ENCODE data around the gene PDGFA. TPM values are rescaled to one million over a fixed set of nuclear protein-coding genes. Genes with fewer than 3 reads are reported as not detected.

The PDGFA gene
- total RNA-seq, 5 donors from 2014 or later (not counting 1 experiment from before 2014, with no cell fraction given), result 0.58 to 0.85 (median 0.74) TPM; not detected in 1

- CTCF ChIA-PET, result no interaction called here
- Histone ChIP-seq H3K4me1 (ENCODE audit: control insufficient read depth in 1 of 2, extremely low read depth in 1 of 2, insufficient read depth in 2 of 2, low read length in 2 of 2) (no peaks in the 10 kb centered on the region), H3K27ac (ENCODE audit: low read length) (no peak overlapping the region), H3K27me3 (replicated peaks in 1 of 2; ENCODE audit: control insufficient read depth in 2 of 2, extremely low read depth in 1 of 2, insufficient read depth in 2 of 2, low read length in 1 of 2) (peaks cover 0 to 4% of the 10 kb centered on the region in 2 experiments), H3K9me3 (no peaks in the 10 kb centered on the region), H3K4me3 (ENCODE audit: control insufficient read depth in 1 of 2, extremely low read depth in 1 of 2, low read length in 1 of 2) (no peak overlapping the region), H3K36me3 (ENCODE audit: control insufficient read depth in 2 of 2, extremely low read depth in 1 of 2, insufficient read depth in 1 of 2, low read length in 1 of 2) (peaks cover 0 to 9% of the 10 kb centered on the region in 2 donors)
- H3K27me3 Mint-ChIP-seq, result peaks cover 0 to 1% of the 10 kb centered on the region in 2 donors
- ATAC-seq (replicated peaks in 1 of 4) (no peak), DNase-seq (no peak)
- POLR2A ChIA-PET, result no interaction called here
- H3K9me3 Mint-ChIP-seq, result no peaks in the 10 kb centered on the region
- 91% methylated on average over 14 of the region's 16 CpGs for WGBS (ENCODE audit: insufficient coverage)
- H3K4me3 Mint-ChIP-seq, result no peak overlapping the region
- H3K36me3 Mint-ChIP-seq, result no peaks in the 10 kb centered on the region
- H3K4me1 Mint-ChIP-seq, result no peaks in the 10 kb centered on the region
- no peak overlapping the region for H3K27ac Mint-ChIP-seq
These were observed 14.5 kb downstream of the PDGFA start for GRCh38 chr7:505171-505570.

GRCh38 chr7:504221-505111, 15.2 kb downstream of the PDGFA start:
- H3K4me3 Mint-ChIP-seq, result no peak overlapping the region
- DNase-seq (no peak), ATAC-seq (replicated peaks in 1 of 4) (no peak)
- no peaks in the 10 kb centered on the region for H3K36me3 Mint-ChIP-seq
- 88% methylated on average over 30 of the region's 34 CpGs for WGBS (ENCODE audit: insufficient coverage)
- Histone ChIP-seq H3K36me3 (ENCODE audit: control insufficient read depth in 2 of 2, extremely low read depth in 1 of 2, insufficient read depth in 1 of 2, low read length in 1 of 2) (peaks cover 0 to 9% of the 10 kb centered on the region in 2 donors), H3K27ac (ENCODE audit: low read length) (no peak overlapping the region), H3K4me3 (ENCODE audit: control insufficient read depth in 1 of 2, extremely low read depth in 1 of 2, low read length in 1 of 2) (no peak overlapping the region), H3K9me3 (no peaks in the 10 kb centered on the region), H3K4me1 (ENCODE audit: control insufficient read depth in 1 of 2, extremely low read depth in 1 of 2, insufficient read depth in 2 of 2, low read length in 2 of 2) (no peaks in the 10 kb centered on the region), H3K27me3 (replicated peaks in 1 of 2; ENCODE audit: control insufficient read depth in 2 of 2, extremely low read depth in 1 of 2, insufficient read depth in 2 of 2, low read length in 1 of 2) (peaks cover 0 to 4% of the 10 kb centered on the region in 2 experiments)
- H3K27me3 Mint-ChIP-seq, result peaks cover 0 to 1% of the 10 kb centered on the region in 2 donors
- no peak overlapping the region for H3K27ac Mint-ChIP-seq
- H3K9me3 Mint-ChIP-seq, result no peaks in the 10 kb centered on the region
- no peaks in the 10 kb centered on the region for H3K4me1 Mint-ChIP-seq
- CTCF ChIA-PET, result no interaction called here
- POLR2A ChIA-PET, result no interaction called here

GRCh38 chr7:503575-504111, 16.0 kb downstream of the PDGFA start:
- ChIA-PET POLR2A (no interaction called here), CTCF (no interaction called here)

GRCh38 chr7:502296-502695, 17.4 kb downstream of the PDGFA start:
- H3K27me3 ChIP-seq (replicated peaks in 1 of 2; ENCODE audit: control insufficient read depth in 2 of 2, extremely low read depth in 1 of 2, insufficient read depth in 2 of 2, low read length in 1 of 2), result peaks cover 0 to 5% of the 10 kb centered on the region in 2 experiments
- CTCF ChIA-PET, result no interaction called here
- Mint-ChIP-seq H3K4me1 (peaks cover 4 to 7% (median 7%) of the 10 kb centered on the region in 3 donors), H3K36me3 (no peaks in the 10 kb centered on the region), H3K27me3 (peaks cover 0 to 1% of the 10 kb centered on the region in 2 donors), H3K4me3 (no peak overlapping the region), H3K27ac (no peak overlapping the region), H3K9me3 (no peaks in the 10 kb centered on the region)
- DNase-seq (no peak), ATAC-seq (replicated peaks in 1 of 4) (no peak)
- POLR2A ChIA-PET, result no interaction called here
- H3K27ac ChIP-seq (ENCODE audit: low read length), result no peak overlapping the region
- WGBS (ENCODE audit: insufficient coverage), result 90% methylated on average over 11 of the region's 13 CpGs
- H3K9me3 ChIP-seq, result no peaks in the 10 kb centered on the region
- H3K36me3 ChIP-seq (ENCODE audit: control insufficient read depth in 2 of 2, extremely low read depth in 1 of 2, insufficient read depth in 1 of 2, low read length in 1 of 2), result peaks cover 0 to 7% of the 10 kb centered on the region in 2 donors
- H3K4me3 ChIP-seq (ENCODE audit: control insufficient read depth in 1 of 2, extremely low read depth in 1 of 2, low read length in 1 of 2), result no peak overlapping the region
- peaks cover 0 to 3% of the 10 kb centered on the region in 2 experiments for H3K4me1 ChIP-seq (ENCODE audit: control insufficient read depth in 1 of 2, extremely low read depth in 1 of 2, insufficient read depth in 2 of 2, low read length in 2 of 2)

More at GRCh38 chr7:503575-504111, 16.0 kb downstream of the PDGFA start:
- Histone ChIP-seq H3K9me3 (no peaks in the 10 kb centered on the region), H3K4me3 (ENCODE audit: control insufficient read depth in 1 of 2, extremely low read depth in 1 of 2, low read length in 1 of 2) (no peak overlapping the region), H3K36me3 (ENCODE audit: control insufficient read depth in 2 of 2, extremely low read depth in 1 of 2, insufficient read depth in 1 of 2, low read length in 1 of 2) (peaks cover 0 to 7% of the 10 kb centered on the region in 2 donors), H3K4me1 (ENCODE audit: control insufficient read depth in 1 of 2, extremely low read depth in 1 of 2, insufficient read depth in 2 of 2, low read length in 2 of 2) (no peaks in the 10 kb centered on the region), H3K27me3 (replicated peaks in 1 of 2; ENCODE audit: control insufficient read depth in 2 of 2, extremely low read depth in 1 of 2, insufficient read depth in 2 of 2, low read length in 1 of 2) (peaks cover 0 to 7% of the 10 kb centered on the region in 2 experiments), H3K27ac (ENCODE audit: low read length) (no peak overlapping the region)
- no peak for ATAC-seq (replicated peaks in 1 of 4)
- peaks cover 0 to 1% of the 10 kb centered on the region in 2 donors for H3K27me3 Mint-ChIP-seq
- no peaks in the 10 kb centered on the region for H3K9me3 Mint-ChIP-seq
- 85% methylated on average over 17 of the region's 20 CpGs for WGBS (ENCODE audit: insufficient coverage)
- H3K36me3 Mint-ChIP-seq, result no peaks in the 10 kb centered on the region
- no peak for DNase-seq
- no peak overlapping the region for H3K27ac Mint-ChIP-seq
- no peaks in the 10 kb centered on the region for H3K4me1 Mint-ChIP-seq
- H3K4me3 Mint-ChIP-seq, result no peak overlapping the region

DNA sequence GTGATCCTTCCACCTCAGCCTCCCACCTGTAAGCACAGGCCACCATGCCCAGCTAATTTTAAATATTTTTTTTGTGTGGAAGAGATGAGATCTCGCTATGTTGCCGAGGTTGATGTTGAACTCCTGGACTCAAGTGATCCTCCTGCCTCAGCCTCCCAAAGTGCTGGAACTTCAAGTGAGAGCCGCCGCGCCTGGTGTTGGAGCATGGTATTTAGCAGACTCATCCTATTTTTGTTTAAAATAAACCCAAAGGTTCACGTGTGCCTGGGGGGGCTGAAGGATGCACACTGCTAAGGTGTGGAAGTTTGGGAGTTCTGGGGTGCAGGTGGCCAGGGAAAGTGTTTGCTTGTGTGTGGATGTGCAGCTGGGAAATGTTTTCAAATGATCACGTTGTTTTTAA, 18.1 kb downstream of the PDGFA start:
- no peaks in the 10 kb centered on the region for H3K9me3 ChIP-seq
- peaks cover 4 to 8% (median 7%) of the 10 kb centered on the region in 3 donors for H3K4me1 Mint-ChIP-seq
- CTCF ChIA-PET, result no interaction called here
- peaks cover 0 to 5% of the 10 kb centered on the region in 2 experiments for H3K27me3 ChIP-seq (replicated peaks in 1 of 2; ENCODE audit: control insufficient read depth in 2 of 2, extremely low read depth in 1 of 2, insufficient read depth in 2 of 2, low read length in 1 of 2)
- H3K4me3 ChIP-seq (ENCODE audit: control insufficient read depth in 1 of 2, extremely low read depth in 1 of 2, low read length in 1 of 2), result no peak overlapping the region
- H3K4me1 ChIP-seq (ENCODE audit: control insufficient read depth in 1 of 2, extremely low read depth in 1 of 2, insufficient read depth in 2 of 2, low read length in 2 of 2), result peaks cover 0 to 3% of the 10 kb centered on the region in 2 experiments
- no peaks in the 10 kb centered on the region for H3K36me3 Mint-ChIP-seq
- peaks cover 0 to 7% of the 10 kb centered on the region in 2 donors for H3K36me3 ChIP-seq (ENCODE audit: control insufficient read depth in 2 of 2, extremely low read depth in 1 of 2, insufficient read depth in 1 of 2, low read length in 1 of 2)
- H3K27ac Mint-ChIP-seq, result no peak overlapping the region
- WGBS (ENCODE audit: insufficient coverage), result 83% methylated on average over 1 of the region's 7 CpGs
- ATAC-seq (replicated peaks in 1 of 4) (no peak), DNase-seq (no peak)
- POLR2A ChIA-PET, result interaction anchor here in 1 of 2 donors (0.5 kb wide), 1 partner anchor 100 kb away, joined by 8 read pairs; no protein-coding TSS in a partner anchor
- no peaks in the 10 kb centered on the region for H3K9me3 Mint-ChIP-seq
- no peak overlapping the region for H3K27ac ChIP-seq (ENCODE audit: low read length)
- peaks cover 0 to 1% of the 10 kb centered on the region in 2 donors for H3K27me3 Mint-ChIP-seq
- no peak overlapping the region for H3K4me3 Mint-ChIP-seq

DNA sequence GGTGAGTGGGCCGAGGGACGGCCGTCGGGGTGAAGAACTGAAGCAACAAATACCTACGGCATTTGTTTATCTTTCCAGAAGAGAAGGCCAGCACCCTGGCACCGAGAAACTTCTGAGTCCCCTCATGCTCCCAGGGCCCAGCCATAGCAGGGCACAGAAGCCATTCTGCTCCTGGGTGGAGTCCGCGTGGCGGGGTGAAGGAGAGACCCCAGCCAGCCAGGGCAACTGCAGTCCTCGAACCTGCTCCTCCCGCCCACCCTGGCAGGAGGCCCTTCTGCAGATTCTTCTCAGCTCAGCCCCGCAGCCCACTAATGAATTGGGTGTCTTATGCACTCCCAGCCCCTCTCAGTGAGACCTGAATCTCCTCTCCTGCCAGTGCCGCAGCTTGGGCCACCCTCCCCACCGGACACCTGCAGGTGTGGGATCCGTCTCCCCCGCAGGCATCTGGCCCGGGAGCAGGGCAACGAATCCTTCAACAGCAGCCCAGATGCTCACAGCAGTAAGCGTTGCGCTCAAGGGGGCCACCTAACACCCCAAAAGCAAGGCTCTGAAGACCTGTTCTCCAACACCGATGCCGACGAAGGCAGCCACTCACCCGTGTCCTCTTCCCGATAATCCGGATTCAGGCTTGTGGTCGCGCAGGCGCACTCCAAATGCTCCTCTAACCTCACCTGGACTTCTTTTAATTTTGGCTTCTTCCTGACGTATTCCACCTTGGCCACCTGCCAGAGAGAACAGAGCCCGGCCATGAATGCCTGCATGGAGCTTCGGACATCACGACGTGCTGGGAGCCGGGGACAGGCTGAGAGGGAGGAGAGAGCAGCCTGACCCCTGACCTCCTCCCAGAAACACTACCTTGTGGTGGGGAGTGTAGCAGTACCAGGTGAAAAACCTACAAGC, 18.9 kb downstream of the PDGFA start:
- ChIA-PET POLR2A (interaction anchor here in 1 of 2 donors (0.5 kb wide), 1 partner anchor 101 kb away, joined by 8 read pairs; no protein-coding TSS in a partner anchor), CTCF (no interaction called here)
- 93% methylated on average over 26 of the region's 35 CpGs for WGBS (ENCODE audit: insufficient coverage)
- Histone ChIP-seq H3K9me3 (no peaks in the 10 kb centered on the region), H3K4me3 (ENCODE audit: control insufficient read depth in 1 of 2, extremely low read depth in 1 of 2, low read length in 1 of 2) (no peak overlapping the region), H3K27ac (ENCODE audit: low read length) (no peak overlapping the region), H3K4me1 (ENCODE audit: control insufficient read depth in 1 of 2, extremely low read depth in 1 of 2, insufficient read depth in 2 of 2, low read length in 2 of 2) (peaks cover 0 to 3% of the 10 kb centered on the region in 2 experiments), H3K27me3 (replicated peaks in 1 of 2; ENCODE audit: control insufficient read depth in 2 of 2, extremely low read depth in 1 of 2, insufficient read depth in 2 of 2, low read length in 1 of 2) (peaks cover 0 to 7% of the 10 kb centered on the region in 2 experiments), H3K36me3 (ENCODE audit: control insufficient read depth in 2 of 2, extremely low read depth in 1 of 2, insufficient read depth in 1 of 2, low read length in 1 of 2) (peaks cover 0 to 7% of the 10 kb centered on the region in 2 donors)
- ATAC-seq (replicated peaks in 1 of 4), result no peak
- peaks cover 0 to 1% of the 10 kb centered on the region in 2 donors for H3K27me3 Mint-ChIP-seq
- no peak overlapping the region for H3K27ac Mint-ChIP-seq
- H3K9me3 Mint-ChIP-seq, result no peaks in the 10 kb centered on the region
- H3K4me3 Mint-ChIP-seq, result no peak overlapping the region
- no peak for DNase-seq
- H3K36me3 Mint-ChIP-seq, result no peaks in the 10 kb centered on the region
- H3K4me1 Mint-ChIP-seq, result peaks cover 4 to 8% (median 7%) of the 10 kb centered on the region in 3 donors
